Measurements from ENCODE around the gene HIRIP3. TPM values are rescaled to one million over a fixed set of nuclear protein-coding genes. Genes with fewer than 3 reads are reported as not detected.
"Not testable (repeated sequence)": the region's sequence is repeated elsewhere in the genome, so short reads cannot be mapped to it uniquely, and the experiment has no call there.

Gene HIRIP3
- total RNA-seq, 8 experiments from 2014 or later = 7.9 to 30.4 (median 16.9) TPM

- H3K4me3 ChIP-seq; ATAC-seq (replicated peaks in 6 of 8); H3K27ac ChIP-seq; H3K4me1 ChIP-seq (replicated peaks in 1 of 2): not testable (repeated sequence)
- 37 to 100% (median 88%) methylated on average over 1 to 2 of the region's 4 CpGs; no CpG with 5 or more reads in 4 of the 10 experiments for WGBS, 10 experiments
- in situ Hi-C loops (cut with MboI; ENCODE audit: low pct_unique_long_range_greater_than_20kb in 2 of 9, low sequenced_read_pairs in 9 of 9, unreplicated experiment in 9 of 9) = loop anchor here in 1 of 9 experiments (25.0 kb wide), 1 partner anchor 98 kb away; the partner anchor contains the start of gene CDIPT
Observed at GRCh38 chr16:29959821-29960220, 35.6 kb downstream of the HIRIP3 start.

- no peak overlapping the region for H3K4me3 ChIP-seq
- H3K4me1 ChIP-seq (replicated peaks in 1 of 2) = peaks cover 0 to 8% of the 10 kb centered on the region in 2 donors
- WGBS, 10 experiments = 80 to 100% (median 100%) methylated on average over 1 to 7 of the region's 9 CpGs; no CpG with 5 or more reads in 3 of the 10 experiments
- in situ Hi-C loops (cut with MboI; ENCODE audit: low pct_unique_long_range_greater_than_20kb in 2 of 9, low sequenced_read_pairs in 9 of 9, unreplicated experiment in 9 of 9) = loop anchor here in 1 of 9 experiments (25.0 kb wide), 1 partner anchor 97 kb away; the partner anchor contains the start of gene CDIPT
- no peak overlapping the region for H3K27ac ChIP-seq
- ATAC-seq (replicated peaks in 6 of 8) = no peak
Observed at GRCh38 chr16:29959293-29959692, 36.1 kb downstream of the HIRIP3 start.

- no peak for ATAC-seq (replicated peaks in 6 of 8)
- in situ Hi-C loops (cut with MboI; ENCODE audit: low pct_unique_long_range_greater_than_20kb in 2 of 9, low sequenced_read_pairs in 9 of 9, unreplicated experiment in 9 of 9) = loop anchor here in 1 of 9 experiments (25.0 kb wide), 1 partner anchor 96 kb away; the partner anchor contains the start of gene CDIPT
- 83 to 100% (median 96%) methylated on average over 1 to 4 of the region's 5 CpGs; no CpG with 5 or more reads in 4 of the 10 experiments for WGBS, 10 experiments
Observed at GRCh38 chr16:29958756-29959155, 36.7 kb downstream of the HIRIP3 start.

GRCh38 chr16:29951625-29952365 is 43.6 kb downstream of the HIRIP3 start:
- in situ Hi-C loops (cut with MboI; ENCODE audit: low pct_unique_long_range_greater_than_20kb in 2 of 9, low sequenced_read_pairs in 9 of 9, unreplicated experiment in 9 of 9) = loop anchor here in 1 of 9 experiments (25.0 kb wide), 1 partner anchor 89 kb away; the partner anchor contains the start of gene CDIPT
- 70 to 100% (median 87%) methylated on average over 1 to 4 of the region's 8 CpGs; no CpG with 5 or more reads in 1 of the 10 experiments for WGBS, 10 experiments
- ATAC-seq (replicated peaks in 6 of 8) = peak in 1 of 8 experiments; percentile 55

More at GRCh38 chr16:29958756-29959155, 36.7 kb downstream of the HIRIP3 start:
- Histone ChIP-seq H3K27ac (no peak overlapping the region), H3K4me3 (no peak overlapping the region), H3K4me1 (replicated peaks in 1 of 2) (peaks cover 0 to 8% of the 10 kb centered on the region in 2 donors)

GRCh38 chr16:29950806-29951461 is 44.5 kb downstream of the HIRIP3 start:
- in situ Hi-C loops (cut with MboI; ENCODE audit: low pct_unique_long_range_greater_than_20kb in 2 of 9, low sequenced_read_pairs in 9 of 9, unreplicated experiment in 9 of 9) = loop anchor here in 1 of 9 experiments (25.0 kb wide), 1 partner anchor 89 kb away; the partner anchor contains the start of gene CDIPT
- H3K27ac ChIP-seq = no peak overlapping the region
- WGBS, 10 experiments = 23 to 92% (median 79%) methylated on average over 2 to 4 of the region's 4 CpGs; no CpG with 5 or more reads in 3 of the 10 experiments
- no peaks in the 10 kb centered on the region for H3K4me1 ChIP-seq (replicated peaks in 1 of 2)
- ATAC-seq (replicated peaks in 6 of 8) = no peak
- H3K4me3 ChIP-seq = no peak overlapping the region

More at GRCh38 chr16:29951625-29952365, 43.6 kb downstream of the HIRIP3 start:
- Histone ChIP-seq H3K4me1 (replicated peaks in 1 of 2) (no peaks in the 10 kb centered on the region), H3K27ac (no peak overlapping the region), H3K4me3 (no peak overlapping the region)

- in situ Hi-C loops (cut with MboI; ENCODE audit: low pct_unique_long_range_greater_than_20kb in 2 of 9, low sequenced_read_pairs in 9 of 9, unreplicated experiment in 9 of 9) = no loop called here
- WGBS, 10 experiments = 0 to 94% (median 51%) methylated on average over 1 to 2 of the region's 2 CpGs; no CpG with 5 or more reads in 4 of the 10 experiments
- Histone ChIP-seq H3K27ac (no peak overlapping the region), H3K4me3 (no peak overlapping the region), H3K4me1 (replicated peaks in 1 of 2) (no peaks in the 10 kb centered on the region)
- no peak for ATAC-seq (replicated peaks in 6 of 8)
Observed at GRCh38 chr16:29947897-29948296, 47.5 kb downstream of the HIRIP3 start.

- peak; percentile 63 to 100 (median 90) for ATAC-seq (replicated peaks in 6 of 8)
- WGBS, 10 experiments = 11 to 92% (median 51%) methylated on average over 1 to 10 of the region's 11 CpGs; no CpG with 5 or more reads in 1 of the 10 experiments
- in situ Hi-C loops (cut with MboI; ENCODE audit: low pct_unique_long_range_greater_than_20kb in 2 of 9, low sequenced_read_pairs in 9 of 9, unreplicated experiment in 9 of 9) = no loop called here
- Histone ChIP-seq H3K4me1 (replicated peaks in 1 of 2) (peaks cover 0 to 3% of the 10 kb centered on the region in 2 donors), H3K4me3 (no peak overlapping the region), H3K27ac (no peak overlapping the region)
Observed at GRCh38 chr16:29943846-29944799, 51.3 kb downstream of the HIRIP3 start.

Other genes with a start within 250 kb of the HIRIP3 start
- gene C16orf54, start 249.6 kb downstream of the HIRIP3 start, total RNA-seq = under 1 TPM in 6 of 8 experiments, not detected in 2; 0.05 to 0.28 (median 0.16) TPM
- gene ZG16, start 217.4 kb downstream of the HIRIP3 start, total RNA-seq = under 1 TPM in 5 of 8 experiments, not detected in 3; 0.08 to 0.19 (median 0.10) TPM
- gene KIF22, start 204.9 kb downstream of the HIRIP3 start, total RNA-seq = 10 to 100 TPM; 16.1 to 96.3 (median 24.4) TPM
- gene MAZ, start 189.1 kb downstream of the HIRIP3 start, total RNA-seq = 100 to 1,000 TPM in 7 of 8 experiments, 10 to 100 TPM in 1; 80.2 to 354 (median 177) TPM
- 10 to 100 TPM in 5 of 8 experiments, 1 to 10 TPM in 3; 1.4 to 72.7 (median 28.4) TPM for gene PRRT2, start 183.4 kb downstream of the HIRIP3 start, total RNA-seq
- 10 to 100 TPM; 13.7 to 53.0 (median 28.2) TPM for gene PAGR1, start 179.5 kb downstream of the HIRIP3 start, total RNA-seq
- gene MVP, start 175.2 kb downstream of the HIRIP3 start, total RNA-seq = 100 to 1,000 TPM in 1 of 8 experiments, 10 to 100 TPM in 4, 1 to 10 TPM in 3; 3.2 to 179 (median 31.0) TPM
- 10 to 100 TPM; 38.1 to 64.9 (median 44.0) TPM for gene CDIPT, start 132.4 kb downstream of the HIRIP3 start, total RNA-seq
- gene SEZ6L2, start 96.1 kb downstream of the HIRIP3 start, total RNA-seq = 10 to 100 TPM; 20.4 to 95.6 (median 70.1) TPM
- 10 to 100 TPM in 7 of 8 experiments, 1 to 10 TPM in 1; 8.9 to 30.8 (median 16.9) TPM for gene ASPHD1, start 95.1 kb downstream of the HIRIP3 start, total RNA-seq
- gene KCTD13, start 69.4 kb downstream of the HIRIP3 start, total RNA-seq = 10 to 100 TPM in 6 of 8 experiments, 1 to 10 TPM in 2; 9.1 to 82.6 (median 15.2) TPM
- gene TMEM219, start 33.5 kb downstream of the HIRIP3 start, total RNA-seq = 10 to 100 TPM; 34.4 to 77.6 (median 56.2) TPM
- 10 to 100 TPM; 27.0 to 54.4 (median 38.6) TPM for gene TAOK2, start 21.7 kb downstream of the HIRIP3 start, total RNA-seq
- gene INO80E, start 624 bp upstream of the HIRIP3 start, total RNA-seq = 10 to 100 TPM; 31.9 to 61.2 (median 54.2) TPM
- gene DOC2A, start 15.4 kb upstream of the HIRIP3 start, total RNA-seq = 1 to 10 TPM in 7 of 8 experiments, under 1 TPM in 1; 0.31 to 8.1 (median 4.0) TPM
- under 1 TPM in 5 of 8 experiments, not detected in 3; 0.43 to 0.90 (median 0.52) TPM for gene C16orf92, start 27.6 kb upstream of the HIRIP3 start, total RNA-seq
- gene TLCD3B, start 35.7 kb upstream of the HIRIP3 start, total RNA-seq = 10 to 100 TPM in 4 of 8 experiments, 1 to 10 TPM in 2, under 1 TPM in 2; 0.56 to 27.1 (median 10.3) TPM
- 1,000 to 10,000 TPM in 6 of 8 experiments, 100 to 1,000 TPM in 2; 475 to 1,633 (median 1,146) TPM for gene ALDOA, start 70.1 kb upstream of the HIRIP3 start, total RNA-seq
- gene PPP4C, start 80.4 kb upstream of the HIRIP3 start, total RNA-seq = 10 to 100 TPM; 40.1 to 83.7 (median 62.7) TPM
- gene TBX6, start 96.3 kb upstream of the HIRIP3 start, total RNA-seq = 1 to 10 TPM in 2 of 8 experiments, under 1 TPM in 6; 0.25 to 1.6 (median 0.63) TPM
- 10 to 100 TPM; 19.9 to 62.2 (median 35.8) TPM for gene YPEL3, start 100.6 kb upstream of the HIRIP3 start, total RNA-seq
- 1 to 10 TPM; 1.1 to 3.0 (median 2.1) TPM for gene GDPD3, start 117.9 kb upstream of the HIRIP3 start, total RNA-seq
- 10 to 100 TPM; 16.1 to 56.6 (median 31.8) TPM for gene MAPK3, start 127.6 kb upstream of the HIRIP3 start, total RNA-seq
- 10 to 100 TPM in 4 of 8 experiments, 1 to 10 TPM in 4; 1.3 to 19.9 (median 9.9) TPM for gene CORO1A, start 188.0 kb upstream of the HIRIP3 start, total RNA-seq
- 100 to 1,000 TPM in 7 of 8 experiments, 10 to 100 TPM in 1; 80.6 to 216 (median 144) TPM for gene BOLA2B, start 198.0 kb upstream of the HIRIP3 start, total RNA-seq
- 10 to 100 TPM in 6 of 8 experiments, 1 to 10 TPM in 2; 6.0 to 28.0 (median 14.3) TPM for gene SLX1A, start 198.3 kb upstream of the HIRIP3 start, total RNA-seq
- 10 to 100 TPM in 4 of 8 experiments, 1 to 10 TPM in 4; 4.6 to 21.6 (median 9.3) TPM for gene SULT1A3, start 203.6 kb upstream of the HIRIP3 start, total RNA-seq

All from motor neuron (in vitro differentiated cells).